ENCODE data around the gene SLC35B4.

DNA sequence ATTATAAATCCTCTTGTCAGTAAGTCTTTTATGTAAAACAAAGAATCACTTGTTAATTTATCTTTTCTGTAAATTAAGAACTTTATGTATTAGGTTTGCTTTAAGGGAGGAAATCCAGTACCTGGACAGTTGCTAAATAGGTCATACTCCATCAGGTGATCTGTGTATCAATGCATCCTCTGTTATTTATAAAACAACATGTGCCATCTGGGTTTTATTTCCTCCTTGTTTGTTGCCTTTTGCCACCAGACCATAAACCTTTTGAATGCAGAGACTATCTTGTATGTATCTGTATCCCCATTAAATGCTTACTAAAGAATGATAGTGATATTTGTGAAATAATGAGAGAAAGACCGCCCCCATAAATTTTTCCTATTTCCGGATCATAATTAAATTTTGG lies 70.0 kb downstream of the SLC35B4 start:
- TF ChIP-seq POLR2A (IDR thresholded peaks at IDR 0.05; ENCODE audit: borderline replicate concordance, extremely low read depth, insufficient read depth, insufficient read length) (no peak), POLR2AphosphoS5 (IDR thresholded peaks at IDR 0.05; ENCODE audit: low read depth, low read length) (no peak), CTCF (IDR thresholded peaks at IDR 0.05 in 2 of 3, conservative IDR thresholded peaks at IDR 0.05 in 1 of 3; ENCODE audit: borderline replicate concordance in 1 of 3, insufficient read depth in 1 of 3, low read depth in 2 of 3, low read length in 2 of 3) (no peak), EZH2 (IDR thresholded peaks at IDR 0.05) (no peak), YY1 (IDR thresholded peaks at IDR 0.05; ENCODE audit: extremely low read depth, insufficient replicate concordance, low read depth, low read length) (no peak), EZH2phosphoT487 (IDR thresholded peaks at IDR 0.05; ENCODE audit: borderline replicate concordance) (no peak), CEBPB (IDR thresholded peaks at IDR 0.05; ENCODE audit: low read depth) (no peak), SIN3A (IDR thresholded peaks at IDR 0.05; ENCODE audit: low read depth) (no peak), SRF (IDR thresholded peaks at IDR 0.05; ENCODE audit: low read depth) (no peak), FOSL1 (IDR thresholded peaks at IDR 0.05; ENCODE audit: low read depth) (no peak), JUND (IDR thresholded peaks at IDR 0.05) (no peak)
- TF ChIP-seq, protein P1, sequence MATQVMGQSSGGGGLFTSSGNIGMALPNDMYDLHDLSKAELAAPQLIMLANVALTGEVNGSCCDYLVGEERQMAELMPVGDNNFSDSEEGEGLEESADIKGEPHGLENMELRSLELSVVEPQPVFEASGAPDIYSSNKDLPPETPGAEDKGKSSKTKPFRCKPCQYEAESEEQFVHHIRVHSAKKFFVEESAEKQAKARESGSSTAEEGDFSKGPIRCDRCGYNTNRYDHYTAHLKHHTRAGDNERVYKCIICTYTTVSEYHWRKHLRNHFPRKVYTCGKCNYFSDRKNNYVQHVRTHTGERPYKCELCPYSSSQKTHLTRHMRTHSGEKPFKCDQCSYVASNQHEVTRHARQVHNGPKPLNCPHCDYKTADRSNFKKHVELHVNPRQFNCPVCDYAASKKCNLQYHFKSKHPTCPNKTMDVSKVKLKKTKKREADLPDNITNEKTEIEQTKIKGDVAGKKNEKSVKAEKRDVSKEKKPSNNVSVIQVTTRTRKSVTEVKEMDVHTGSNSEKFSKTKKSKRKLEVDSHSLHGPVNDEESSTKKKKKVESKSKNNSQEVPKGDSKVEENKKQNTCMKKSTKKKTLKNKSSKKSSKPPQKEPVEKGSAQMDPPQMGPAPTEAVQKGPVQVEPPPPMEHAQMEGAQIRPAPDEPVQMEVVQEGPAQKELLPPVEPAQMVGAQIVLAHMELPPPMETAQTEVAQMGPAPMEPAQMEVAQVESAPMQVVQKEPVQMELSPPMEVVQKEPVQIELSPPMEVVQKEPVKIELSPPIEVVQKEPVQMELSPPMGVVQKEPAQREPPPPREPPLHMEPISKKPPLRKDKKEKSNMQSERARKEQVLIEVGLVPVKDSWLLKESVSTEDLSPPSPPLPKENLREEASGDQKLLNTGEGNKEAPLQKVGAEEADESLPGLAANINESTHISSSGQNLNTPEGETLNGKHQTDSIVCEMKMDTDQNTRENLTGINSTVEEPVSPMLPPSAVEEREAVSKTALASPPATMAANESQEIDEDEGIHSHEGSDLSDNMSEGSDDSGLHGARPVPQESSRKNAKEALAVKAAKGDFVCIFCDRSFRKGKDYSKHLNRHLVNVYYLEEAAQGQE (IDR thresholded peaks at IDR 0.05; ENCODE audit: low read depth), result no peak
- TF ChIP-seq, protein P2, sequence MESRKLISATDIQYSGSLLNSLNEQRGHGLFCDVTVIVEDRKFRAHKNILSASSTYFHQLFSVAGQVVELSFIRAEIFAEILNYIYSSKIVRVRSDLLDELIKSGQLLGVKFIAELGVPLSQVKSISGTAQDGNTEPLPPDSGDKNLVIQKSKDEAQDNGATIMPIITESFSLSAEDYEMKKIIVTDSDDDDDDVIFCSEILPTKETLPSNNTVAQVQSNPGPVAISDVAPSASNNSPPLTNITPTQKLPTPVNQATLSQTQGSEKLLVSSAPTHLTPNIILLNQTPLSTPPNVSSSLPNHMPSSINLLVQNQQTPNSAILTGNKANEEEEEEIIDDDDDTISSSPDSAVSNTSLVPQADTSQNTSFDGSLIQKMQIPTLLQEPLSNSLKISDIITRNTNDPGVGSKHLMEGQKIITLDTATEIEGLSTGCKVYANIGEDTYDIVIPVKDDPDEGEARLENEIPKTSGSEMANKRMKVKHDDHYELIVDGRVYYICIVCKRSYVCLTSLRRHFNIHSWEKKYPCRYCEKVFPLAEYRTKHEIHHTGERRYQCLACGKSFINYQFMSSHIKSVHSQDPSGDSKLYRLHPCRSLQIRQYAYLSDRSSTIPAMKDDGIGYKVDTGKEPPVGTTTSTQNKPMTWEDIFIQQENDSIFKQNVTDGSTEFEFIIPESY (IDR thresholded peaks at IDR 0.05; ENCODE audit: extremely low read depth, insufficient replicate concordance, low read length), result no peak
- TF ChIP-seq, protein P3, sequence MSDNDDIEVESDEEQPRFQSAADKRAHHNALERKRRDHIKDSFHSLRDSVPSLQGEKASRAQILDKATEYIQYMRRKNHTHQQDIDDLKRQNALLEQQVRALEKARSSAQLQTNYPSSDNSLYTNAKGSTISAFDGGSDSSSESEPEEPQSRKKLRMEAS (IDR thresholded peaks at IDR 0.05), result no peak

Measured in HCT116 (cell line).